H9 (cell line): ENCODE results near the gene DUSP11. TPM values are rescaled to one million over a fixed set of nuclear protein-coding genes. Genes with fewer than 3 reads are reported as not detected.

Experiments
- DNase-seq: peaks from one replicate; pipeline ENCODE4 v3.0.0-alpha.2; 2017
- H2AFZ ChIP-seq: one replicate; pipeline ENCODE4 v1.6.1; 2013; ENCODE audit warnings: mild to moderate bottlenecking, low read length, control low read depth, moderate library complexity
- H2AK5ac ChIP-seq: 2 replicates; pipeline ENCODE4 v1.6.1; 2013; ENCODE audit warnings: low read length, control low read depth, mixed read lengths; ENCODE audit not compliant: insufficient read length
- H2BK120ac ChIP-seq: one replicate; pipeline ENCODE4 v1.6.1; 2013; ENCODE audit warnings: low read depth, mild to moderate bottlenecking, low read length, control low read depth, inconsistent platforms; ENCODE audit not compliant: poor library complexity, severe bottlenecking
- H2BK12ac ChIP-seq: 2 replicates; pipeline ENCODE4 v1.6.1; 2013; ENCODE audit warnings: low read length, control low read depth, mixed read lengths, low read depth; ENCODE audit not compliant: insufficient read length
- H2BK15ac ChIP-seq: 2 replicates; pipeline ENCODE4 v1.6.1; 2013; ENCODE audit warnings: low read depth, low read length, control low read depth
- H2BK20ac ChIP-seq: one replicate; pipeline ENCODE4 v1.6.1; 2013; ENCODE audit warnings: low read depth, mild to moderate bottlenecking, low read length, control low read depth, inconsistent platforms; ENCODE audit not compliant: poor library complexity, severe bottlenecking
- H2BK5ac ChIP-seq: 2 replicates; pipeline ENCODE4 v1.6.1; 2013; ENCODE audit warnings: low read length, control low read depth, mixed read lengths; ENCODE audit not compliant: insufficient read length
- H3K14ac ChIP-seq: 2 replicates; pipeline ENCODE4 v1.6.1; 2013; ENCODE audit warnings: low read length, control low read depth; ENCODE audit not compliant: insufficient read depth
- H3K18ac ChIP-seq: 2 replicates; pipeline ENCODE4 v1.6.1; 2013; ENCODE audit warnings: low read depth, mild to moderate bottlenecking, mixed read lengths, low read length, control low read depth; ENCODE audit not compliant: insufficient read length
- H3K23ac ChIP-seq: 2 replicates; pipeline ENCODE4 v1.6.1; 2013; ENCODE audit warnings: low read length, control low read depth, mixed read lengths, low read depth; ENCODE audit not compliant: insufficient read length
- H3K23me2 ChIP-seq: 2 replicates; pipeline ENCODE4 v1.6.1; 2013; ENCODE audit warnings: low read depth, mild to moderate bottlenecking, mixed read lengths, low read length, control low read depth; ENCODE audit not compliant: insufficient read length, poor library complexity, severe bottlenecking
- H3K27ac ChIP-seq: 2 replicates; pipeline ENCODE4 v1.5.1; 2013; ENCODE audit warnings: low read length, control low read depth, mixed read lengths, low read depth; ENCODE audit not compliant: insufficient read length
- H3K27me3 ChIP-seq: 2 replicates; pipeline ENCODE4 v1.6.1; 2013; ENCODE audit warnings: low read length, control low read depth, inconsistent platforms; ENCODE audit not compliant: insufficient read depth
- H3K4ac ChIP-seq: 2 replicates; pipeline ENCODE4 v1.6.1; 2013; ENCODE audit warnings: low read depth, mild to moderate bottlenecking, control low read depth, inconsistent platforms, low read length, moderate library complexity
- H3K4me1 ChIP-seq: 2 replicates; pipeline ENCODE4 v1.6.1; 2013; ENCODE audit warnings: low read length, control low read depth, inconsistent platforms; ENCODE audit not compliant: insufficient read depth
- H3K4me2 ChIP-seq: 2 replicates; pipeline ENCODE4 v1.6.1; 2013; ENCODE audit warnings: low read length, control low read depth, mixed read lengths; ENCODE audit not compliant: insufficient read length, insufficient read depth
- H3K56ac ChIP-seq: 2 replicates; pipeline ENCODE4 v1.6.1; 2013; ENCODE audit warnings: low read depth, mild to moderate bottlenecking, mixed read lengths, low read length, control low read depth; ENCODE audit not compliant: insufficient read length
- H3K79me1 ChIP-seq: 2 replicates; pipeline ENCODE4 v1.6.1; 2013; ENCODE audit warnings: low read depth, mild to moderate bottlenecking, moderate library complexity, low read length, control low read depth, inconsistent platforms; ENCODE audit not compliant: insufficient read depth, poor library complexity, severe bottlenecking
- H3K79me2 ChIP-seq: 2 replicates; pipeline ENCODE4 v1.6.1; 2013; ENCODE audit warnings: low read length, control low read depth, inconsistent platforms; ENCODE audit not compliant: insufficient read depth
- H3K9ac ChIP-seq: 2 replicates; pipeline ENCODE4 v1.6.1; 2013; ENCODE audit warnings: low read length, control low read depth, mixed read lengths; ENCODE audit not compliant: insufficient read length; ENCODE audit errors: extremely low read depth
- H3K9me3 ChIP-seq: one replicate; pipeline ENCODE4 v1.6.1; 2013; ENCODE audit warnings: low read depth, low read length, inconsistent platforms; ENCODE audit not compliant: control insufficient read depth
- H3T11ph ChIP-seq: one replicate; pipeline ENCODE4 v1.6.1; 2013; ENCODE audit warnings: mild to moderate bottlenecking, low read length, control low read depth, inconsistent platforms
- H4K20me1 ChIP-seq: one replicate; pipeline ENCODE4 v1.6.1; 2013; ENCODE audit not compliant: control insufficient read depth, insufficient read length, insufficient read depth
- H4K5ac ChIP-seq: 2 replicates; pipeline ENCODE4 v1.6.1; 2013; ENCODE audit warnings: low read depth, mild to moderate bottlenecking, mixed read lengths, low read length, control low read depth; ENCODE audit not compliant: insufficient read length
- H4K8ac ChIP-seq: replicated peaks from 2 replicates; pipeline ENCODE4 v1.6.1; 2013; ENCODE audit warnings: low read length, control low read depth, mixed read lengths, low read depth; ENCODE audit not compliant: insufficient read length
- H4K91ac ChIP-seq: 2 replicates; pipeline ENCODE4 v1.6.1; 2013; ENCODE audit warnings: low read depth, mild to moderate bottlenecking, moderate library complexity, mixed read lengths, low read length, control low read depth; ENCODE audit not compliant: insufficient read length
- H3K27ac Mint-ChIP-seq, 3 experiments: 2 replicates in 2 of 3; 3 replicates in 1 of 3; pipeline ENCODE4 v1.8.0; 2020 to 2021; ENCODE audit warnings: mixed read lengths in 3 of 3, mild to moderate bottlenecking in 1 of 3, moderate library complexity in 1 of 3
- H3K27me3 Mint-ChIP-seq: 2 replicates; pipeline ENCODE4 v1.8.0; 2021; ENCODE audit warnings: low read depth, mild to moderate bottlenecking, moderate library complexity, mixed read lengths
- H3K36me3 Mint-ChIP-seq, 3 experiments: 2 replicates in 2 of 3; 3 replicates in 1 of 3; pipeline ENCODE4 v1.8.0; 2020 to 2021; ENCODE audit warnings: low read depth in 3 of 3, mixed read lengths in 3 of 3; ENCODE audit not compliant: insufficient read depth in 1 of 3
- H3K4me1 Mint-ChIP-seq, 2 experiments: 2 replicates each; pipeline ENCODE4 v1.8.0; 2020; ENCODE audit warnings: mixed read lengths in 2 of 2
- H3K4me3 Mint-ChIP-seq, 2 experiments: 2 replicates in 1 of 2; 3 replicates in 1 of 2; pipeline ENCODE4 v1.8.0; 2020 to 2021; ENCODE audit warnings: mild to moderate bottlenecking in 2 of 2, mixed read lengths in 2 of 2, moderate library complexity in 1 of 2
- H3K9me3 Mint-ChIP-seq, 2 experiments: 2 replicates in 1 of 2; 3 replicates in 1 of 2; pipeline ENCODE4 v1.8.0; 2020; ENCODE audit warnings: mild to moderate bottlenecking in 2 of 2, mixed read lengths in 2 of 2, moderate library complexity in 1 of 2
- CTCF ChIP-seq: fragments of 200-600 bp; sonication (generic); conservative IDR thresholded peaks from 3 replicates; pipeline ENCODE4 v1.8.0; 2021; ENCODE audit warnings: antibody characterized with exemption, mild to moderate bottlenecking
- WGBS: extraction: QIAGEN DNeasy Blood & Tissue Kit; methylation state at CpG from one replicate; pipeline ENCODE4 v1.1.7; 2013; ENCODE audit warnings: missing lambda C conversion rate, low lambda C conversion rate, mixed read lengths; ENCODE audit not compliant: insufficient read length; ENCODE audit errors: extremely low coverage; 5-methylcytosine and 5-hydroxymethylcytosine counted together
- total RNA-seq: library from RNA; stranded (reverse); gene quantifications from 2 replicates; pipeline ENCODE4 v1.2.1, GENCODE V29; 2021

The DUSP11 gene
- total RNA-seq, 1 experiment from 2014 or later, result 21.4 TPM

GRCh38 chr2:73759904-73760303, 20.0 kb downstream of the DUSP11 start:
- Histone ChIP-seq H3K14ac (no peak overlapping the region), H4K5ac (no peak overlapping the region), H3K23me2 (no peaks in the 10 kb centered on the region), H3K79me2 (no peaks in the 10 kb centered on the region), H2BK12ac (no peak overlapping the region), H2BK120ac (no peak overlapping the region), H3K4ac (no peak overlapping the region), H4K8ac (no peak overlapping the region), H2AFZ (no peak overlapping the region), H3T11ph (no peak overlapping the region), H3K9ac (no peak overlapping the region), H2BK15ac (no peak overlapping the region), H2AK5ac (no peak overlapping the region), H2BK20ac (no peak overlapping the region), H4K20me1 (no peaks in the 10 kb centered on the region), H3K4me2 (no peak overlapping the region), H3K18ac (no peak overlapping the region), H3K4me1 (no peaks in the 10 kb centered on the region), H3K56ac (no peak overlapping the region), H3K79me1 (no peaks in the 10 kb centered on the region), H4K91ac (no peak overlapping the region), H3K27ac (no peak overlapping the region), H3K27me3 (no peaks in the 10 kb centered on the region), H3K23ac (no peak overlapping the region), H3K9me3 (peaks cover 10% of the 10 kb centered on the region), H2BK5ac (no peak overlapping the region)
- Mint-ChIP-seq H3K9me3 (peaks cover 3 to 15% of the 10 kb centered on the region in 2 experiments), H3K27me3 (no peaks in the 10 kb centered on the region; the same call in 1 of the 2 replicates), H3K4me3 (no peak overlapping the region), H3K4me1 (no peaks in the 10 kb centered on the region), H3K27ac (no peak overlapping the region), H3K36me3 (peaks cover 28 to 77% (median 52%) of the 10 kb centered on the region in 3 experiments)
- DNase-seq, result no peak
- no CpG with 5 or more reads among the region's 2 CpGs for WGBS
- TF ChIP-seq CTCF, result no peak
